Neural cell (in vitro differentiated cells): Measurements from ENCODE around the gene CLIC6. TPM values are rescaled to one million over a fixed set of nuclear protein-coding genes. Genes with fewer than 3 reads are reported as not detected.

ENCODE experiments used
- H2AFZ ChIP-seq: fragments of 200-600, 300-800 bp; sonication (generic), shearing (Covaris generic); 2 replicates; pipeline ENCODE4 v1.6.0; 2014; ENCODE audit warnings: low read depth, mild to moderate bottlenecking, antibody characterized with exemption, low read length, moderate library complexity
- H3F3A ChIP-seq: fragments of 200-600 bp; shearing (Covaris generic); 2 replicates; pipeline ENCODE4 v1.6.1; 2016; ENCODE audit warnings: mild to moderate bottlenecking, moderate library complexity, mixed read lengths, antibody characterized with exemption, low read length; ENCODE audit not compliant: insufficient read depth, poor library complexity, severe bottlenecking
- H3K27ac ChIP-seq: fragments of 200-600, 300-800 bp; sonication (generic), shearing (Covaris generic); 2 replicates; pipeline ENCODE4 v1.5.1; 2014; ENCODE audit warnings: mild to moderate bottlenecking, low read length, moderate library complexity
- H3K27me3 ChIP-seq: fragments of 300-800, 200-600 bp; sonication (generic), shearing (Covaris generic); 2 replicates; pipeline ENCODE4 v1.6.0; 2014; ENCODE audit warnings: mild to moderate bottlenecking, low read depth, low read length, moderate library complexity; ENCODE audit not compliant: insufficient read depth
- H3K36me3 ChIP-seq: fragments of 300-800, 200-600 bp; sonication (generic), shearing (Covaris generic); 2 replicates; pipeline ENCODE4 v1.5.1; 2014; ENCODE audit warnings: mild to moderate bottlenecking, antibody characterized with exemption, low read length, moderate library complexity; ENCODE audit not compliant: insufficient read depth
- H3K4me2 ChIP-seq: fragments of 300-800, 200-600 bp; sonication (generic), shearing (Covaris generic); 2 replicates; pipeline ENCODE4 v1.6.0; 2014; ENCODE audit warnings: mild to moderate bottlenecking, low read length
- H3K4me3 ChIP-seq: fragments of 300-800, 200-600 bp; sonication (generic), shearing (Covaris generic); 2 replicates; pipeline ENCODE4 v1.5.1; 2014; ENCODE audit warnings: mild to moderate bottlenecking, low read length, moderate library complexity
- H3K79me2 ChIP-seq: fragments of 200-600 bp; shearing (Covaris generic); replicated peaks from 2 replicates; pipeline ENCODE4 v1.6.0; 2014; ENCODE audit warnings: mild to moderate bottlenecking, low read length, moderate library complexity; ENCODE audit not compliant: insufficient read depth
- H3K9ac ChIP-seq: fragments of 300-800, 200-600 bp; sonication (generic), shearing (Covaris generic); 2 replicates; pipeline ENCODE4 v1.6.1; 2016; ENCODE audit warnings: mild to moderate bottlenecking, low read length, mixed read lengths
- H3K9me2 ChIP-seq: fragments of 200-600 bp; shearing (Covaris generic); 2 replicates; pipeline ENCODE4 v1.6.1; 2016; ENCODE audit warnings: mild to moderate bottlenecking, low read length, mixed read lengths; ENCODE audit not compliant: insufficient read depth
- H3K9me3 ChIP-seq: fragments of 200-600, 300-800 bp; sonication (generic), shearing (Covaris generic); 2 replicates; pipeline ENCODE4 v1.6.1; 2016; ENCODE audit warnings: mild to moderate bottlenecking, mixed run types, low read length, moderate library complexity, mixed read lengths
- H4K20me1 ChIP-seq: fragments of 200-600 bp; shearing (Covaris generic); 2 replicates; pipeline ENCODE4 v1.6.1; 2016; ENCODE audit warnings: mild to moderate bottlenecking, mixed run types; ENCODE audit not compliant: insufficient read depth
- CTCF ChIP-seq: fragments of 450-650 bp; IDR thresholded peaks from 2 replicates; pipeline ENCODE4 v1.5.1; 2014; ENCODE audit warnings: antibody characterized with exemption, mild to moderate bottlenecking, moderate library complexity; ENCODE audit not compliant: poor library complexity, severe bottlenecking
- EP300 ChIP-seq: fragments of 450-650 bp; conservative IDR thresholded peaks from 2 replicates; pipeline ENCODE4 v1.6.1; 2014; ENCODE audit warnings: antibody characterized with exemption, mild to moderate bottlenecking, moderate library complexity; ENCODE audit not compliant: poor library complexity, severe bottlenecking
- EZH2 ChIP-seq: fragments of 200-600, 300-800 bp; shearing (Covaris generic), sonication (generic); IDR thresholded peaks from 2 replicates; pipeline ENCODE4 v1.6.1; 2014; ENCODE audit warnings: antibody characterized with exemption, low read length, borderline replicate concordance, mild to moderate bottlenecking; ENCODE audit not compliant: insufficient read depth, poor library complexity, severe bottlenecking
- MXI1 ChIP-seq: fragments of 450-650 bp; conservative IDR thresholded peaks from 2 replicates; pipeline ENCODE4 v1.6.1; 2014; ENCODE audit warnings: antibody characterized with exemption, mild to moderate bottlenecking; ENCODE audit not compliant: poor library complexity, severe bottlenecking
- POLR2AphosphoS5 ChIP-seq: IDR thresholded peaks from 2 replicates; pipeline ENCODE4 v1.6.1; 2012
- RAD21 ChIP-seq: fragments of 450-650 bp; conservative IDR thresholded peaks from 2 replicates; pipeline ENCODE4 v1.6.1; 2014; ENCODE audit warnings: antibody characterized with exemption, mild to moderate bottlenecking, moderate library complexity
- REST ChIP-seq: IDR thresholded peaks from 2 replicates; pipeline ENCODE4 v1.6.1; 2012; ENCODE audit warnings: borderline replicate concordance
- SMC3 ChIP-seq: fragments of 450-650 bp; conservative IDR thresholded peaks from 2 replicates; pipeline ENCODE4 v1.6.1; 2014; ENCODE audit warnings: antibody characterized with exemption, mild to moderate bottlenecking, moderate library complexity; ENCODE audit not compliant: poor library complexity
- TAF1 ChIP-seq: IDR thresholded peaks from 2 replicates; pipeline ENCODE4 v1.6.1; 2012; ENCODE audit warnings: low read depth
- polyA plus RNA-seq: library from polyadenylated mRNA; depleted of rRNA; stranded (reverse); fragments of >200 nt; gene quantifications from 2 replicates; pipeline ENCODE4 v1.2.3, GENCODE V29; 2014

CLIC6 gene
- polyA plus RNA-seq, 1 donor from 2014 or later: 0.32 TPM

DNA sequence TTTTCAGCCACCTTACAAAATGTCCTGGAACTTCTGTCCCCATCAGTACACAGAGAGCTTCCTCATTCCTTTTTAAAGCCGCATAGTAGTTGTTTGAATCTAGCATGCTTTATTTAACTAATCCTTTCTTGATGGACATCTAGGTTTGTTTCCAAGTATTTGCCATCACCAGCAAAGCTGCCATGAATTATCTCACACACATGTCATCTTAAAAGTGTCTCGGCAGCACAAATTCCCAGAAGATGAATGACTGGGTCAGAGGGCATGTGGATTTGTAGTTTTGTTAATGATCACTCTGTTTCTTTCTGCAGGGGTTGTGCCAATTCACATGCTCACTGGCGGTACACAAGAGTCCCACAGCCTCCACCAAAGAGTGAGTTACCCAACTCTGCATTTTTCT, 68.3 kb downstream of the CLIC6 start:
- no peak overlapping the region for H3K9ac ChIP-seq
- TF ChIP-seq EP300: no peak
- TF ChIP-seq REST: no peak
- TF ChIP-seq MXI1: no peak
- TF ChIP-seq SMC3: no peak
- TF ChIP-seq TAF1: no peak
- TF ChIP-seq CTCF: no peak
- no peak for TF ChIP-seq RAD21
- no peak for TF ChIP-seq POLR2AphosphoS5
- no peak for TF ChIP-seq EZH2
- H3K79me2 ChIP-seq: no peaks in the 10 kb centered on the region
- no peaks in the 10 kb centered on the region for H3K9me2 ChIP-seq
- no peaks in the 10 kb centered on the region for H3K9me3 ChIP-seq
- H4K20me1 ChIP-seq: no peaks in the 10 kb centered on the region
- no peak overlapping the region for H2AFZ ChIP-seq
- no peak overlapping the region for H3K4me2 ChIP-seq
- H3K36me3 ChIP-seq: no peaks in the 10 kb centered on the region
- no peak overlapping the region for H3K27ac ChIP-seq
- H3F3A ChIP-seq: no peaks in the 10 kb centered on the region
- H3K4me3 ChIP-seq: no peak overlapping the region
- no peaks in the 10 kb centered on the region for H3K27me3 ChIP-seq

DNA sequence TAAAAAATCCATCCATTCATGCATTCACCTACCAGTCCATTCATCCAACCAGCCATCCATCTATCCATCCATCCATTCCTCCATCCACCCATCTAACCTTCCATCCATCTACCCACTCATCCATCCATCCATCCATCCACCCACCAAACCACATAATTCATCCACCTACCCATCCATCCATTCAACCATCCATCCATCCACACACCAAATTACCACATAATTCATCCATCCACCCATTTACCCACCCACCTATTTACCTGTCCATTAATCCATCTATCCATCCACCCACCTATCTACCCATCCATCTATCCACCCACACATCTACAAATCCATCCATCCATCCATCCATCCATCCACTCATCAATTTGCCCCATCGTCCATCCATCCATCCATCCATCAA, 71.4 kb downstream of the CLIC6 start:
- Histone ChIP-seq H3K9me3 (no peaks in the 10 kb centered on the region), H3K27ac (no peak overlapping the region), H2AFZ (no peak overlapping the region), H3K36me3 (no peaks in the 10 kb centered on the region), H3F3A (no peaks in the 10 kb centered on the region), H3K9me2 (no peaks in the 10 kb centered on the region), H3K4me3 (no peak overlapping the region), H4K20me1 (no peaks in the 10 kb centered on the region), H3K9ac (no peak overlapping the region), H3K27me3 (no peaks in the 10 kb centered on the region), H3K79me2 (no peaks in the 10 kb centered on the region), H3K4me2 (no peak overlapping the region)
- TF ChIP-seq TAF1: no peak
- no peak for TF ChIP-seq MXI1
- no peak for TF ChIP-seq CTCF
- no peak for TF ChIP-seq SMC3
- TF ChIP-seq REST: no peak
- TF ChIP-seq POLR2AphosphoS5: no peak
- TF ChIP-seq RAD21: no peak
- no peak for TF ChIP-seq EZH2
- TF ChIP-seq EP300: no peak
